Body of pancreas (tissue), 4 donors: ENCODE measurements around the gene FARS2.

Experiments
- CTCF ChIP-seq, 7 experiments: fragments of 450-650 bp in 4 of 7; fragments of 200-600 bp in 3 of 7; sonication (generic) in 3 of 7; IDR thresholded peaks; one replicate each; pipeline ENCODE4 v1.5.1; 2016 to 2019; ENCODE audit warnings: antibody characterized with exemption in 7 of 7
- POLR2A ChIP-seq, 3 donors: fragments of 450-650 bp; IDR thresholded peaks; one replicate each; pipeline ENCODE4 v1.6.1; 2016; ENCODE audit warnings: antibody characterized with exemption in 3 of 3, mild to moderate bottlenecking in 2 of 3

- TF ChIP-seq CTCF (IDR thresholded peaks at IDR 0.05) (no peak), POLR2A (IDR thresholded peaks at IDR 0.05) (no peak)
Measured at GRCh38 chr6:5589422-5590141, 328.3 kb downstream of the FARS2 start.
